HG03571 (cell line): ENCODE data around the gene POLR1C.
A peak's percentile ranks its signal among the peaks of the same experiment; 100 is the strongest.
"Not testable (repeated sequence)": the region's sequence is repeated elsewhere in the genome, so short reads cannot be mapped to it uniquely, and the experiment has no call there.

Experiments used
- ATAC-seq: cut with Tn5 transposase; IDR thresholded peaks from one replicate; pipeline ENCODE4 v1.9.1; 2021; ENCODE audit not compliant: unreplicated experiment

POLR1C gene

GRCh38 chr6:43516697-43517504 lies at the start of gene POLR1C, which contains the start of gene YIPF3:
Gene POLR1C (plus strand): TSS chr6:43517089. CDS start chr6:43517110, 21 bp downstream.
Gene YIPF3 (minus strand): TSS chr6:43516926. CDS start chr6:43516807, 119 bp downstream.
- ATAC-seq = peak; percentile 79

- not testable (repeated sequence) for ATAC-seq
Observed at GRCh38 chr6:43467265-43467664, 49.6 kb upstream of the POLR1C start.

DNA sequence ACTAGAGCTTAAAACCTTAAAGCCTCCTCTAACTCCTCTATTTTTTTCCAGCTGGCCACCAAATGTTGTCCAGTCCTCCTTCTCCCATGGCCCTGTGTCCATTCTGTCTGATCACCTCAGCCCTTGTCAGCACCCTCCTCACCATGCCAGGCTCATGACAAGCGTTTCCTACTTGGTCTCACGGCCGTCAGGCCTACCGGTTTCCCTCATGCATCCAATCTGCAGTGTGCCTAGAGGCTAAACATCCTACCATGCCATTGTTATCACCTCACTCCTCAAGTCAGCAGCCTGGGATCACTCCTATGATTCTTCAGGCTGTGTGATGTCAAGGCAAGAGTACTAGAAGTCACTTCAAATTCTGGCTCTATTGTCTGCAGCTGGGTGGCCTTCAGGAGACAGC lies 49.1 kb upstream of the POLR1C start:
- ATAC-seq = no peak

- no peak for ATAC-seq
Observed at GRCh38 chr6:43468240-43468639, 48.6 kb upstream of the POLR1C start.

- no peak for ATAC-seq
Observed at GRCh38 chr6:43468748-43469681, 47.9 kb upstream of the POLR1C start.

DNA sequence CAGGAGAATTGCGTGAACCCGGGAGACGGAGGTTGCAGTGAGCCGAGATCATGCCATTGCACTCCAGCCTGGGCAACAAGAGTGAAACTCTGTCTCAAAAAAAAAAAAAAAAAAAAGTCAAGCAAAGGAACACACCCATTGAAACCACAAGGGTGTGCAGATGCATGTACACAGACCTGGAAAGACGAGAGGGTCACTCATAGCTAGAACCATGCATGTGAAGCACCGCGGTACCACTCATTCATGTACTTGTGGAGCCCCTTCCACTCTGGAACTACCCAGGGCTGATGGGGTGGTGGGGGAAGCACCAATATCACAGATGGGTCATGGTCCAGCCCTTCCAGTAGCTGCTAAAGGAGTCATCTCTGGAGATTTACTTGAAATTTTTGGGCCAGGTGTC lies 46.9 kb upstream of the POLR1C start:
- no peak for ATAC-seq

GRCh38 chr6:43471399-43471798 lies 45.5 kb upstream of the POLR1C start:
- ATAC-seq = no peak

- no peak for ATAC-seq
Observed at GRCh38 chr6:43472515-43472914, 44.4 kb upstream of the POLR1C start.

DNA sequence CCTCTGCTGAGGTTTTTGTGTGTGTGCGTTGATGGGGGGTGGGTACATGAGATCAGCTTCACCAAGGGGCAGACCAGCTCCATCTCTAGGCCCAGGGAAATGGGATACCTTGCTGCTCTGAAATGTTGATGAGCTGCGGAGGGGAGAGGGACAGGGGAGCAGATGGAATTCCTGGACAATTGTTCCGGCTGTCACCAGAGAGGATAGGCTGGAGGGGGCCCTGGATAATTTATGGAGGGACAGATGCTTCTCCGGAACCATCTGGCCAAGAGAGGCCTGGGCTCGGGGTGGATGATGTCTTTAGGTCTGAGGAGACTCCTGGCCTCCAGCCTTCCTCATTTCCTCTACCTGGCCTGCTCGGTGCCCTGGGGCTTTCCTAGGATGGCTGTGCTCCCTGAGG lies 41.4 kb upstream of the POLR1C start:
- ATAC-seq = no peak

DNA sequence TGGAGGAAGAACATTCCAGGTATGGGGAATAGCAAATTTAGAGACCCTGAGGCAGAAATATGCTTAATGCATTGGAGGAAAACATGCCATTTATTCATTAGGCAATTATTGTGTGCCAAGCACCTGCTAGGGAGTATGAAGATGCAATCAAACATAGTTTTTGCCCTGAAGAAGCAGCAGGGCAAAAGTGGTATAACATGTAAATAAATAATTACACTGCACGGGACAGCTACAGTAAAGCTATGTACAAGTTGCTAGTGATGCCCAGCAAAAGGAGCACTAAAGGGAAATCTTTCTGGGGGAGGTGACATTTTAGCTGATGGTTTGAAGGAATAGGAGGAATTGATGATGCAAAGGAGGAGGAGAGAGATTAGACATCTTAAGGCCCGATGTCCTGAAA lies 40.1 kb upstream of the POLR1C start:
- no peak for ATAC-seq

DNA sequence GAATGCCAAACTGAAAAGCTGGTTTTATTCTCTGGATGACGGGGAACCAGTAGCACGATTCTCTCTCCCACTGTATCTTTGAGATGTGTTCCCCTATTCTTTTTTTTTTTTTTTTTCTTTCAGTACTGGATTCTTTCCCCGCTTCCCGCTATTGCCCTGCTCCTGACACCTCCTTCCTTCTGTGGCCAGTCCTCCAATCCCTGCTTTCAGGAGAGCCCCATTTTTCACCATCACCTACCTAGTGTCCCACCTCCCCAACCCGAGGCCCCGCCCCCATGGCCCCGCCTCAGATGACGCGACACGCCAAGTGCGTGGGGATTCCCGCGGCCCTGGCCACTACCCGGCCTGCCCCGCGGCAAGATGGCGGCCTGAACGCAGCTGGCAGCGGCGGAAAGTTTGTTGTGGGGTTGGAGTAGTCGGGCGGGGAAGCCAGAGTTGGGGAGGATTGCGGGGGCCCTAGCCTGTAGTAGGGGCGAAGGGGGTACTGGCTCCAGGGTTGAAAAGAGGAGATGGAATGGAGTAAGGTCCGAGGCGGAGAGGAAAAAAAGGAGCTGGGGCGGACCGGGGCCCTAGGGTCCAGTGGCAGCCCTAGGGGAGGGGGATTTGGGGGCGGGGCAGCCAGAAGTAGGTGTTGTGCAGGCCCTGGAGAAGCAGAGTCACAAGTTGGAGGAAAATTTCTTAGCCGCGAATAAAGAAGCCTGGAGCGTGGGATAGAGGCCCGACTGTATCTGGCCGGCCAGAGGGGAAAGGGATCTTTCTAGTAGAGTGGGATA lies 39.5 kb upstream of the POLR1C start, which contains the start of gene TJAP1:
Gene TJAP1 (plus strand): TSS at position 336 of the 773 bp plus-strand sequence. CDS start 21,432 bp downstream, outside the sequence.
- peak; percentile 92 for ATAC-seq

DNA sequence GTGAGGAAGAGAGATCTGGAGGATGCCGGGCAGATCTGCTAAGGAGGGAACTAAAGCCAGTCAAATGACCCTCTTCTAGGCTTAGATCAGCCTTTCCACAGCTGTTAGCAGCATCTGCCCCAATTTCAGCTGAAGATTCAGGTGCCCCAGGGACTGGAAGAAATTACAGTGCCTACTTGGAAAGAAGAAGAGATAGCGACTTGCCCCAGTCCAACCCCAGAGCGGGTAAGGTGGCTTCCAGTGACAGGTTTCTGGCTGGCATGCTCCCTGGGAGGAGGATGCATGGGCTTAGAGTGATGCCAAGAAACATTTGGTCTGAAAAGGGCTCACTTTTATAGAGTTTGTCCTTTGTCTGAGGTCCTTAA lies 38.9 kb upstream of the POLR1C start:
- no peak for ATAC-seq

GRCh38 chr6:43481075-43481474 lies 35.8 kb upstream of the POLR1C start:
- no peak for ATAC-seq

- no peak for ATAC-seq
Observed at GRCh38 chr6:43481591-43482236, 35.2 kb upstream of the POLR1C start.

- no peak for ATAC-seq
Observed at GRCh38 chr6:43488667-43489276, 28.1 kb upstream of the POLR1C start.

DNA sequence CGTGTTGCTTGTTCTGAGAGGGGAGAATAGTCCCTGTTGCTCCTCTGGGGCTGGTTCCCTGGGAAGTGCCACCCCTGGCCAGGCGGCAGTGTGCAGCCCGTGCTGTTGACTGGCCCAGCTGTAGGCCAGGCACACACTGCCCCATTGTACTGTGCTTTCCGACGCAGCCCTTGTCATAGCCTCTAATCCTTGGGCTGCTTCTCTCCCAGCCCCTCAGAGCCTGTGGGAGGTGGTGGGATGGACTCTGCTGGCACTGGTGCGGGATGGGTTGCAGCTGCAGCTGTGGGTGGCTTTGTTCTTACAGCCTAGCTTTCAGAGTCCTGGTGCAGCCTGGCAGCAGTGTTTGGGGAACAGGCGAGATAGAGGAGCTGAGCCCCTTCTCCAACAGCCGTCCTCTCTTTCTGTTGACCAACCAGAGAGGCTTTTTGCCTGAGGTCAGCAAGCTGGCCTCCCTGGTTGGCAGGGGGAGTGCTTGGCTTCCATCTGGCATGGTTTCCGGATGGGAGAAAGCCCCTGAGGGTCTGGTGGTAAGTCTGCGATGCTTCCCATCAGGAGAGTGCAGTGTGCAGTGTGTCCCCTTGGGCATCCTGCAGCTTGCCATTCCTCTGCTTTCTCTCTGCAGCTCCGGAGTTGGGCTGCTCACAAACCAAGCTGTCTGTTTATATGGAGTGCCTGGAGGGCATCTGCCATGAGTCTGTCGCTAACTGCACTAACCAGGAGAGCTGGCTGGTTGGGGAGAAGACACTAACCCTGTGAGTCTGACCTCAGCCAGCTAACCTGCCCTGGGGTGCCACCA lies 27.4 kb upstream of the POLR1C start:
- ATAC-seq = no peak

DNA sequence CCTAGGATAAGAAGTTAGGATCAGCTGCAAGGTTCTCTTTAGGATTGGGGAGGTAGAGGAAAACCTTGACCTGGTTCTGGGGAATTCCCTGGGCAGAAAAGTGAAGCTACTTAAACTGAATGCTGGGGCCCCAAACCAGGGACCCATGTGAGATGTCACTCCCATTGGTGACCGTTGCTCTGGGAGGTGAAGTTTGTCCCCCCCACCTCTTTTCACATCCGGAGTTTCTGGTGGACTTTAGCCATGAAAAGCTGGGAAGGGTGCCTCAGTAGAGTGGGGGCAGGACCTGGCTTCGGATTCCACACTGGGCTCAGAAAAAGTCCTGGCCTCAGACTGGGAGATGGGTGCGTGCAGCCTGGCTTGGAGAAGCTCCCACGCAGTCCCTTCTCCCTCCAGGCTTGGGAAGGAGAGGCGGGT lies 26.4 kb upstream of the POLR1C start:
- no peak for ATAC-seq

GRCh38 chr6:43491750-43492661 lies 24.9 kb upstream of the POLR1C start:
- no peak for ATAC-seq
